OCI-LY3 (cell line): Measurements from ENCODE around the gene CDX1.

ENCODE experiments used
- H2AFZ ChIP-seq: fragments of 200-600, 300-600 bp; shearing (Covaris generic); 2 replicates; pipeline ENCODE4 v1.6.0; 2014; ENCODE audit warnings: antibody characterized with exemption, low read depth, low read length
- H3K27ac ChIP-seq: fragments of 200-600, 300-600 bp; sonication (generic); 2 replicates; pipeline ENCODE4 v1.5.1; 2014; ENCODE audit warnings: mild to moderate bottlenecking, low read length, moderate library complexity, mixed read lengths
- H3K27me3 ChIP-seq: fragments of 200-600, 300-600 bp; sonication (generic); 2 replicates; pipeline ENCODE4 v1.6.1; 2014; ENCODE audit warnings: low read depth, low read length, mixed read lengths
- H3K36me3 ChIP-seq: fragments of 200-600, 300-600 bp; sonication (generic); replicated peaks from 2 replicates; pipeline ENCODE3; 2014; ENCODE audit warnings: low read depth, low read length, mixed read lengths
- H3K4me1 ChIP-seq: fragments of 300-600, 200-600 bp; sonication (generic); 2 replicates; pipeline ENCODE4 v1.6.1; 2014; ENCODE audit warnings: low read length, mixed read lengths
- H3K4me2 ChIP-seq: fragments of 200-600, 300-600 bp; sonication (generic); 2 replicates; pipeline ENCODE4 v1.6.1; 2014; ENCODE audit warnings: low read length, mixed read lengths
- H3K4me3 ChIP-seq: fragments of 300-600, 200-600 bp; sonication (generic); 2 replicates; pipeline ENCODE4 v1.5.1; 2014; ENCODE audit warnings: antibody characterized with exemption, mild to moderate bottlenecking, low read length, moderate library complexity
- H3K79me2 ChIP-seq: fragments of 300-600, 200-600 bp; shearing (Covaris generic); 2 replicates; pipeline ENCODE4 v1.6.1; 2014; ENCODE audit warnings: mild to moderate bottlenecking, low read length, mixed read lengths
- H3K9ac ChIP-seq: fragments of 300-600, 200-600 bp; shearing (Covaris generic); 2 replicates; pipeline ENCODE4 v1.6.0; 2014; ENCODE audit warnings: mild to moderate bottlenecking, low read length, moderate library complexity
- H3K9me3 ChIP-seq: fragments of 200-600, 300-600 bp; shearing (Covaris generic); 2 replicates; pipeline ENCODE4 v1.6.1; 2014; ENCODE audit warnings: low read length, mixed read lengths; ENCODE audit not compliant: insufficient read depth
- H4K20me1 ChIP-seq: fragments of 200-600, 300-600 bp; sonication (generic); 2 replicates; pipeline ENCODE4 v1.6.1; 2016; ENCODE audit warnings: low read length, mixed read lengths; ENCODE audit not compliant: insufficient read depth
- EZH2phosphoT487 ChIP-seq: fragments of 200-600 bp; shearing (Covaris generic); IDR thresholded peaks from 2 replicates; pipeline ENCODE4 v1.6.1; 2018; ENCODE audit warnings: antibody characterized with exemption, mixed run types, low read depth
- TF ChIP-seq, protein P1 (sequence below): fragments of 200-600, 300-600 bp; sonication (generic); IDR thresholded peaks from 2 replicates; pipeline ENCODE4 v1.5.1; 2014; ENCODE audit warnings: antibody characterized with exemption, low read length, low read depth

The CDX1 gene

DNA sequence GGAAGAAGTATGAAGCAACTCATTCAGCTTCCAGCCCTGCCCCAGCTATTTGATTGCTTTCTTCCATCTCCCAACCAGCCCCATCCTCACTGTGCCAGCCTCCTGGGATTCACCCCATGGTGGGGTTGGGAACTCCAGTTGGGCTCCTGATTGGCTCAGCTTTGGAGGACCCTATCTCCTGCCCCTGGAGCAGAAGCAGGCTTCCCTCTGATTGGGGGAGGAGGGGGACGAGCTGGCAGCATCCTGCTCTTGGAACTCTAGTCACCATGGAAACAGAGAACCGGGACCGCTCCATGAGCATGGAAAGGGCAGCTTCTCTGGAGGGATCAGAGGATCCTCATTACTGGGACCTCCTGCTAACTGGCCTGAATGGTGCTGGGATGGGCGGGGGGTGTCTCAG is 25.9 kb downstream of the CDX1 start:
- H3K4me1 ChIP-seq, result no peaks in the 10 kb centered on the region
- H3K36me3 ChIP-seq, result no peaks in the 10 kb centered on the region
- no peak overlapping the region for H3K9ac ChIP-seq
- no peak overlapping the region for H3K27ac ChIP-seq
- no peaks in the 10 kb centered on the region for H4K20me1 ChIP-seq
- no peak overlapping the region for H2AFZ ChIP-seq
- peaks cover 3% of the 10 kb centered on the region; the same call in 1 of the 2 replicates for H3K27me3 ChIP-seq
- TF ChIP-seq EZH2phosphoT487, result no peak
- TF ChIP-seq, protein P1, sequence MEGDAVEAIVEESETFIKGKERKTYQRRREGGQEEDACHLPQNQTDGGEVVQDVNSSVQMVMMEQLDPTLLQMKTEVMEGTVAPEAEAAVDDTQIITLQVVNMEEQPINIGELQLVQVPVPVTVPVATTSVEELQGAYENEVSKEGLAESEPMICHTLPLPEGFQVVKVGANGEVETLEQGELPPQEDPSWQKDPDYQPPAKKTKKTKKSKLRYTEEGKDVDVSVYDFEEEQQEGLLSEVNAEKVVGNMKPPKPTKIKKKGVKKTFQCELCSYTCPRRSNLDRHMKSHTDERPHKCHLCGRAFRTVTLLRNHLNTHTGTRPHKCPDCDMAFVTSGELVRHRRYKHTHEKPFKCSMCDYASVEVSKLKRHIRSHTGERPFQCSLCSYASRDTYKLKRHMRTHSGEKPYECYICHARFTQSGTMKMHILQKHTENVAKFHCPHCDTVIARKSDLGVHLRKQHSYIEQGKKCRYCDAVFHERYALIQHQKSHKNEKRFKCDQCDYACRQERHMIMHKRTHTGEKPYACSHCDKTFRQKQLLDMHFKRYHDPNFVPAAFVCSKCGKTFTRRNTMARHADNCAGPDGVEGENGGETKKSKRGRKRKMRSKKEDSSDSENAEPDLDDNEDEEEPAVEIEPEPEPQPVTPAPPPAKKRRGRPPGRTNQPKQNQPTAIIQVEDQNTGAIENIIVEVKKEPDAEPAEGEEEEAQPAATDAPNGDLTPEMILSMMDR, result no peak
- H3K4me2 ChIP-seq, result no peak overlapping the region
- no peak overlapping the region for H3K4me3 ChIP-seq
- H3K9me3 ChIP-seq, result no peaks in the 10 kb centered on the region
- no peaks in the 10 kb centered on the region for H3K79me2 ChIP-seq

DNA sequence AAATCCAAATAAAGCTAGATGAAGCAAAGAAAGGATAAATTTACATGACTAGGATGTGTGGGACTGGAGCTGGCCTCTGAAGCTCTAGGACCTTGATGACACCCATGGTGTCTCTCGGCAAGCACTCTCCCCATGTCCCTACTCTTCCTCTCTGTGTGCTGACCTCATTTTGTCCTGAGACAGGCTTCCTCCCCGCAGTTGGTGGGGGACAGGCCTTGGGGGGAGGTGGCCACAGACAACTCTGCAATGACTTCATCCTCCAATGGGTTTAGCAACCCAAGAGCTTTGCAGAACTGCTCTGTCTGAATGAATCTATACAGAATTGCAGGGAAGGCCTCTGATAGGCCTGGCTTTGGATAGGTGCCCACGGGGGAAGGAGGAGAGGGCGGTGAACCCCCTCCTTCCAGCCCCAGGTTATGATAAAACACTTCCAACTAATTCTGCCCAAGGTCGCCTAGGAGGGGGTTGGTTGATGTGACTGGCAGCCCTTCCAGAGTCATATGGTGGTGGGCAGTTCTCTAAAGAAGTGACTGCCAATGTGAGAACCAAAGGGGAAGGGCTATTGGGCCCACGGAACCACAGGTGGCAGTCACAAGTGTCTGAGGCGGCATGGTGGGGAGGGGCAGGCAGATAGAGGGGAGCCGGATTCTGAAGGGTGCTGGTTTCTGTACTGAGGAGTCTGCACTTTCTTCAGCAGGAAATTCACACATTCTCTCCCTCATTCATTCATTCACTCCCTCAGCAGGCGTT is 29.3 kb downstream of the CDX1 start:
- Histone ChIP-seq H4K20me1 (no peaks in the 10 kb centered on the region), H3K36me3 (no peaks in the 10 kb centered on the region), H3K4me1 (no peaks in the 10 kb centered on the region), H3K4me2 (no peak overlapping the region), H2AFZ (no peak overlapping the region), H3K27me3 (peaks cover 5% of the 10 kb centered on the region; the same call in 1 of the 2 replicates), H3K4me3 (no peak overlapping the region), H3K79me2 (no peaks in the 10 kb centered on the region), H3K9me3 (no peaks in the 10 kb centered on the region), H3K9ac (no peak overlapping the region), H3K27ac (no peak overlapping the region)
- TF ChIP-seq, protein P1, result no peak
- no peak for TF ChIP-seq EZH2phosphoT487

DNA sequence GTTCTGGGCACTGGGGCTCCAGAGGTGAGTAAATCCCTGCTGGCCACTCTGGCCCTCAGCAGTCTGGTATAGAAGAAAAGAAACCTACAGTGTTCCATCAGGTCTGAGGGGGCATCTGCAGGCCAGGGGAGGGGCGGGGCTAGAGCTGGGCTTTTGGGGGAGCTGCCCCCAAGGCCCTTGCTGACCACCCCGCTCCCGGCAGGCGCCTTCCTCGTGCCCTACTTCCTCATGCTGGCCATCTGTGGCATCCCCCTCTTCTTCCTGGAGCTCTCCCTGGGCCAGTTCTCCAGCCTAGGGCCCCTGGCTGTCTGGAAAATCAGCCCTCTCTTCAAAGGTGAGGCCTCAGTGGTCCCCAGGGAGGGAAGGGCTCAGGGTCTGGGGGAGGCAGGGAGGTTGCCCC is 29.9 kb downstream of the CDX1 start:
- Histone ChIP-seq H3K79me2 (no peaks in the 10 kb centered on the region), H4K20me1 (no peaks in the 10 kb centered on the region), H3K9me3 (no peaks in the 10 kb centered on the region), H3K27ac (no peak overlapping the region), H3K4me3 (no peak overlapping the region), H3K4me2 (no peak overlapping the region), H3K4me1 (no peaks in the 10 kb centered on the region), H2AFZ (no peak overlapping the region), H3K27me3 (peaks cover 5% of the 10 kb centered on the region; the same call in 1 of the 2 replicates), H3K36me3 (no peaks in the 10 kb centered on the region), H3K9ac (no peak overlapping the region)
- no peak for TF ChIP-seq EZH2phosphoT487
- TF ChIP-seq, protein P1, result no peak

DNA sequence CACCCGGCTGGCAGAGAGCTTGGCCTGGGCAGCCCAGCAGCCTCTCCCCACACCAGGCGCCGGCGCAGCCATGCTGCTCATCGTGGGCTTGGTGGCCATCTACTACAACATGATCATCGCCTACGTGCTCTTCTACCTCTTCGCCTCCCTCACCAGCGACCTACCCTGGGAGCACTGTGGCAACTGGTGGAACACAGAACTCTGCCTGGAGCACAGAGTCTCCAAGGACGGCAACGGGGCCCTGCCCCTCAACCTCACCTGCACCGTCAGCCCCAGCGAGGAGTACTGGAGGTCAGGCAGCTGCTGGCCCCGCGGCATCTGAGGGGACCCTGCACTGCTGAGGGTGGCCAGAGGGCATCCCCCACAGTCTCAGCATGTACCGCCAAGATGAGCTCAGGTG is 30.4 kb downstream of the CDX1 start:
- Histone ChIP-seq H3K9me3 (no peaks in the 10 kb centered on the region), H3K27ac (no peak overlapping the region), H3K27me3 (peaks cover 5% of the 10 kb centered on the region; the same call in 1 of the 2 replicates), H3K36me3 (no peaks in the 10 kb centered on the region), H3K4me2 (no peak overlapping the region), H4K20me1 (no peaks in the 10 kb centered on the region), H3K79me2 (no peaks in the 10 kb centered on the region), H3K4me1 (no peaks in the 10 kb centered on the region), H3K4me3 (no peak overlapping the region), H2AFZ (no peak overlapping the region), H3K9ac (no peak overlapping the region)
- TF ChIP-seq EZH2phosphoT487, result no peak
- TF ChIP-seq, protein P1, result no peak
